Endothelial cell of umbilical vein (primary cell): Measurements from ENCODE around the gene PLA2G4C. TPM values are rescaled to one million over a fixed set of nuclear protein-coding genes. Genes with fewer than 3 reads are reported as not detected.

Experiments
- BruUV-seq: library from RNA; stranded (reverse); fragments of 400-500 nt; replicated peaks from 2 replicates; lab custom pipeline; 2021; lab: Mats Ljungman, UMichigan
- CTCF ChIA-PET: fragments of 300-600, 350-600 bp; sonication (Branson Sonifier 250); formaldehyde crosslinking; loops from one replicate; lab custom pipeline; 2021; ENCODE audit warnings: antibody characterized with exemption, inconsistent platforms; lab: Charles Lee
- POLR2A ChIA-PET: fragments of 300-600, 350-600 bp; sonication (Branson Sonifier 250); formaldehyde crosslinking; loops from one replicate; lab custom pipeline; 2021; ENCODE audit warnings: antibody characterized with exemption, inconsistent platforms; lab: Charles Lee
- DNase-seq: peaks from one replicate; pipeline ENCODE4 v3.0.0-alpha.2; 2011; ENCODE audit warnings: low read depth, low spot score
- FAIRE-seq: peaks from 2 replicates; lab custom pipeline; 2011; peaks lifted over from hg19 to GRCh38; lab: Jason Lieb, UNC
- H2AFZ ChIP-seq: 2 replicates; pipeline ENCODE4 v1.6.0; 2012; ENCODE audit warnings: low read depth, low read length, control low read depth, inconsistent platforms
- H3K27ac ChIP-seq: 2 replicates; pipeline ENCODE4 v1.5.1; 2011; ENCODE audit warnings: low read depth, mild to moderate bottlenecking, control low read depth, low read length, moderate library complexity; ENCODE audit not compliant: insufficient read depth
- H3K27me3 ChIP-seq, 2 experiments: 2 replicates each; pipeline versions ENCODE4 v1.6.0 to v1.6.1; 2011; ENCODE audit warnings: low read length in 2 of 2, mixed read lengths in 1 of 2; ENCODE audit not compliant: control insufficient read depth in 2 of 2, insufficient read depth in 2 of 2
- H3K36me3 ChIP-seq, 2 experiments: 2 replicates in 1 of 2; 3 replicates in 1 of 2; pipeline ENCODE4 v1.5.1; 2011; ENCODE audit warnings: low read length in 2 of 2, mild to moderate bottlenecking in 1 of 2, moderate library complexity in 1 of 2; ENCODE audit not compliant: control insufficient read depth in 2 of 2, insufficient read depth in 2 of 2; ENCODE audit errors: extremely low read depth in 1 of 2
- H3K4me1 ChIP-seq: 3 replicates; pipeline ENCODE4 v1.5.1; 2011; ENCODE audit warnings: mild to moderate bottlenecking, low read length; ENCODE audit not compliant: control insufficient read depth, insufficient read depth; ENCODE audit errors: extremely low read depth
- H3K4me2 ChIP-seq: 2 replicates; pipeline ENCODE4 v1.6.1; 2011; ENCODE audit warnings: low read length, control low read depth, mixed read lengths; ENCODE audit not compliant: insufficient read depth
- H3K4me3 ChIP-seq, 3 experiments: fragments of 200-600 bp in 1 of 3; sonication (generic), shearing (Covaris generic) in 1 of 3; replicated peaks in 1 of 3; 2 replicates each; pipeline ENCODE4 v1.5.1; 2011 to 2016; ENCODE audit warnings: control low read depth in 3 of 3, low read length in 3 of 3, mild to moderate bottlenecking in 2 of 3, inconsistent platforms in 1 of 3, low read depth in 1 of 3, moderate library complexity in 1 of 3; ENCODE audit not compliant: insufficient read depth in 1 of 3
- H3K79me2 ChIP-seq: 2 replicates; pipeline ENCODE4 v1.6.0; 2012; ENCODE audit warnings: low read length, inconsistent platforms; ENCODE audit not compliant: control insufficient read depth, insufficient read depth
- H3K9ac ChIP-seq: replicated peaks from 2 replicates; pipeline ENCODE3; 2011; ENCODE audit warnings: low read length, control low read depth; ENCODE audit not compliant: insufficient read depth; ENCODE audit errors: extremely low read depth
- H3K9me1 ChIP-seq: replicated peaks from 3 replicates; pipeline ENCODE4 v1.6.0; 2011; ENCODE audit warnings: mild to moderate bottlenecking, low read length; ENCODE audit not compliant: control insufficient read depth, insufficient read depth; ENCODE audit errors: extremely low read depth
- H3K9me3 ChIP-seq: replicated peaks from 2 replicates; pipeline ENCODE4 v1.5.1; 2012; ENCODE audit warnings: low read length, inconsistent platforms; ENCODE audit not compliant: control insufficient read depth, insufficient read depth
- H4K20me1 ChIP-seq: replicated peaks from 2 replicates; pipeline ENCODE3; 2011; ENCODE audit warnings: mild to moderate bottlenecking, low read length; ENCODE audit not compliant: control insufficient read depth, insufficient read depth; ENCODE audit errors: extremely low read depth
- CTCF ChIP-seq, 2 donors: IDR thresholded peaks; 1 replicate in 1 of 2; 2 replicates in 1 of 2; pipeline ENCODE4 v1.5.1; 2011; ENCODE audit warnings: low read length in 2 of 2, mild to moderate bottlenecking in 2 of 2, moderate library complexity in 2 of 2, control low read depth in 1 of 2, inconsistent platforms in 1 of 2, low read depth in 1 of 2; ENCODE audit not compliant: insufficient read depth in 1 of 2; ENCODE audit errors: extremely low read depth in 1 of 2
- EZH2 ChIP-seq: IDR thresholded peaks from 2 replicates; pipeline ENCODE4 v1.6.1; 2012; ENCODE audit warnings: borderline replicate concordance, low read depth, mild to moderate bottlenecking, moderate library complexity, low read length, inconsistent platforms; ENCODE audit not compliant: severe bottlenecking
- FOS ChIP-seq: IDR thresholded peaks from 2 replicates; pipeline ENCODE4 v1.6.1; 2011; ENCODE audit warnings: mild to moderate bottlenecking, low read length, moderate library complexity, borderline replicate concordance; ENCODE audit not compliant: insufficient read depth
- GATA2 ChIP-seq: IDR thresholded peaks from 2 replicates; pipeline ENCODE4 v1.7.0; 2011; ENCODE audit warnings: low read depth, mild to moderate bottlenecking, moderate library complexity, mixed read lengths, low read length; ENCODE audit not compliant: insufficient read length, insufficient read depth
- JUN ChIP-seq: IDR thresholded peaks from 2 replicates; pipeline ENCODE4 v1.6.1; 2011; ENCODE audit warnings: borderline replicate concordance, low read depth; ENCODE audit not compliant: insufficient read length, insufficient read depth
- MAX ChIP-seq: IDR thresholded peaks from 2 replicates; pipeline ENCODE4 v1.6.1; 2011; ENCODE audit not compliant: insufficient read depth, insufficient read length
- MYC ChIP-seq: IDR thresholded peaks from one replicate; pipeline ENCODE4 v1.6.1; 2011; ENCODE audit warnings: mild to moderate bottlenecking, low read depth, low read length
- POLR2A ChIP-seq: IDR thresholded peaks from 2 replicates; pipeline ENCODE4 v1.6.1; 2012; ENCODE audit warnings: low read depth, mild to moderate bottlenecking, control low read depth, low read length
- POLR2AphosphoS5 ChIP-seq: IDR thresholded peaks from 2 replicates; pipeline ENCODE4 v1.6.1; 2012; ENCODE audit warnings: low read depth, mild to moderate bottlenecking, control low read depth, low read length, moderate library complexity; ENCODE audit not compliant: insufficient read depth
- dilution Hi-C: fragments of 300-500 bp; cut with MboI; formaldehyde crosslinking; loops from one replicate; pipeline ENCODE4 v1.15.0; 2019; ENCODE audit warnings: low sequenced_read_pairs; ENCODE audit not compliant: extremely low pct_ligation_motif_present
- intact Hi-C: fragments of 100-400 bp; cut with micrococcal nuclease; formaldehyde crosslinking; loops from one replicate; pipeline ENCODE4 v1.10.0; 2022
- polyA plus RNA-seq, 4 experiments: library from polyadenylated mRNA; depleted of rRNA in 3 of 4; stranded (reverse) in 3 of 4; unstranded in 1 of 4; fragments of >200 nt; gene quantifications; 2 replicates each; pipeline versions ENCODE4 v1.2.1 to v1.2.3, GENCODE V29; 2011 to 2012; ENCODE audit warnings: missing spikeins in 1 of 4
- total RNA-seq: library from RNA; stranded (reverse); gene quantifications from 2 replicates; pipeline ENCODE4 v1.2.3, GENCODE V29; 2021

PLA2G4C gene
- total and polyA plus RNA-seq, 2 donors (not counting 3 experiments of a cell fraction or from before 2014, with no cell fraction given) = 53.1 to 63.4 TPM

- Histone ChIP-seq H3K4me1 (no peaks in the 10 kb centered on the region), H3K9me1 (no peaks in the 10 kb centered on the region), H3K27ac (no peak overlapping the region), H3K9me3 (no peaks in the 10 kb centered on the region), H3K79me2 (no peaks in the 10 kb centered on the region), H4K20me1 (no peaks in the 10 kb centered on the region), H3K4me2 (no peak overlapping the region), H2AFZ (no peak overlapping the region), H3K9ac (no peak overlapping the region), H3K27me3 (no peaks in the 10 kb centered on the region), H3K36me3 (no peaks in the 10 kb centered on the region), H3K4me3 (no peak overlapping the region)
- DNase-seq (no peak), FAIRE-seq (no peak)
- dilution Hi-C loops = no loop called here
- TF ChIP-seq MYC (no peak), EZH2 (no peak), JUN (no peak), POLR2A (no peak), MAX (no peak), POLR2AphosphoS5 (no peak), CTCF (IDR thresholded peaks at IDR 0.05; ENCODE audit: extremely low read depth in 1 of 2, insufficient read depth in 1 of 2, low read depth in 1 of 2, low read length in 2 of 2) (no peak), FOS (no peak), GATA2 (no peak)
- no TSS peak for BruUV-seq
- POLR2A ChIA-PET = no interaction called here
- intact Hi-C loops = no loop called here
- CTCF ChIA-PET = interaction anchor here (1.0 kb wide), 1 partner anchor 31 kb away, joined by 6 read pairs; no protein-coding TSS in a partner anchor
Measured at GRCh38 chr19:48060381-48060780, 50.2 kb downstream of the PLA2G4C start.
